Esophagus squamous epithelium (tissue), 4 donors: Measurements from ENCODE around the gene CYTIP.

ENCODE experiments used
- CTCF ChIP-seq, 6 experiments: fragments of 450-650 bp in 4 of 6; fragments of 200-600 bp in 2 of 6; sonication (generic) in 2 of 6; IDR thresholded peaks; one replicate each; pipeline ENCODE4 v1.5.1; 2016 to 2019; ENCODE audit warnings: antibody characterized with exemption in 6 of 6, mild to moderate bottlenecking in 4 of 6, moderate library complexity in 4 of 6
- POLR2A ChIP-seq, 4 donors: fragments of 450-650 bp; IDR thresholded peaks; one replicate each; pipeline ENCODE4 v1.6.1; 2017; ENCODE audit warnings: antibody characterized with exemption in 4 of 4, mild to moderate bottlenecking in 4 of 4, moderate library complexity in 3 of 4

- no peak for TF ChIP-seq CTCF (IDR thresholded peaks at IDR 0.05)
- no peak for TF ChIP-seq POLR2A (IDR thresholded peaks at IDR 0.05)
Measured at GRCh38 chr2:157487747-157488146, 43.9 kb upstream of the CYTIP start.
